ENCODE measurements around the gene TCF7L1.

The TCF7L1 gene

DNA sequence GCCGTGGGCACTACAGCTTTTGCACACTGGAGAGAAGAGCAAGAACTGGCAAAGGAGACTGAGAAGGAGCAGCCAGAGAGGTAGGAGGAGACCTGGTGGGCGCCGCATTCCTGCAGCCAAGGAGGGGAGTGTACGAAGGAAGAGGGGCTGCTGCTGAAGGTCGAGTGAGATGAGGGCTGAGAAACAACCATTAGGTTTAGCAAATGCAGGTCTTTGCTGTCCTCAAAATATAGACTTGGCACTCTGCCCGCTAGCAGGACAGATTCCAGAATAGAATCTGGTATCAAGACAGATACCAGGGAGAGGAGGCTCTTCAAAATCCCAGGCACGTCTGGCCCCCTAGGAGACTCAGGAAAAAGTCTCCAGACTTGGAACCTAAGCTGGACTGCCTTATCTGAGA, 111.6 kb downstream of the TCF7L1 start:
- no peak for DNase-seq (ENCODE audit: low read depth, low spot score)

GRCh38 chr2:85245891-85246290, 112.7 kb downstream of the TCF7L1 start:
- no peak for DNase-seq (ENCODE audit: low read depth, low spot score)
- no peak overlapping the region for H3K27ac ChIP-seq

More for the DNA sequence above, 111.6 kb downstream of the TCF7L1 start:
- no peak overlapping the region for H3K27ac ChIP-seq

- DNase-seq (ENCODE audit: low read depth, low spot score), result no peak
- no peak overlapping the region for H3K27ac ChIP-seq
Observed at GRCh38 chr2:85246348-85246747, 113.2 kb downstream of the TCF7L1 start.

DNA sequence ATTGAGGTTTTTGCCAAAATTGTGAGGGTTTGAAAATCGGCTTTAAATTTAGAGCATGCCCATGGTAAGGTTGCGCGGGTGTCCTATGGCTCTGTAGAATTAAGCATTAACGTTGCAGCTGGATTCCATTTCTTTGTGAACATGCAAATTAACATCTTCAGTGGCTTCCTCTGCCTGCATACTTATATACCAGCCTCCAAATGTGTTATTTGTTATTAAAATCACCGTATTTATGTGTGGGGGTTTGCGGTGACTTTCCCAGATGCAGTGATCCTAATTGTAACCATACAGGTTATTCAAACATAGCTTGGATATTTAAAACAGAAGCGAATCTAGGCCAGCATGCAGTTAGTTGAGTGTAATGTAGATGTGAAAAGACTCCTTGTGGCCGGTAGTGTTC, 114.4 kb downstream of the TCF7L1 start:
- no peak for DNase-seq (ENCODE audit: low read depth, low spot score)
- no peak overlapping the region for H3K27ac ChIP-seq

DNA sequence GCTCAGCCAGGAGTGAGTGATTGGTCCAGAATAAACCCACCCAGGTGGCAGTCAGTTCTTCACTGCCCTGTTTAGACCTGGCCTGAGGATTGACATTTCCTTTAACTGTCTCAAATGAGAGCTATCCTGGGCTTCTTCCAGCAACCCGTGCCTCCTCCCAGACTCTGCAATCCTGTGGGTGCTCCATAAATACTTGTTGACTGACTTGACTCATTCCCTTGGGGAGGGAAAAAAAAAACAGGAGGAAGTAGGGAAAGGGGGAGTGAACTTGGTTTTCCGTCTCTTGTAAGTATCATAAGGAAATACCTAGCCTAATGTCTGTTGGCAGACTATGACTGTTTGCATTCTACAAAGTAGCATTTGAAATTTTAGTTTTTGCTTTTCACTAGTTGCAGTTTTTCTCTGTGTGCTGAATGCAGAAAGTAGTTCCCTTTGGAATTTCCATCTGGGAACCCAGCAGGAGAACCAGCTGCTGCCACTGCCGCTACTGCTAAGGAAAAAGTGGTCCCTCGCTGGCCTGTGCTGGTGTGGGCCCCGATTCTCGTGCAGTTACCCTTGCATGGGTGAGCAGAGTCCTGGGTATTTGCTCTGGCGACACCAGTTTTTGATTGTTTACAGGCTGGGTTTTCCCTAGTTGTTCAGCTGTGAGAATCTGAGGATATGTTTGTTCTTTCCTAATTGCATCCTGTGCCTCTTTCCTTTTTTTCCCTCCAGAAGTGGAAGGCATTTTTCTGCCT, 115.7 kb downstream of the TCF7L1 start:
- peak overlapping the region; percentile 34 for H3K27ac ChIP-seq
- DNase-seq (ENCODE audit: low read depth, low spot score), result peak; percentile 27

DNA sequence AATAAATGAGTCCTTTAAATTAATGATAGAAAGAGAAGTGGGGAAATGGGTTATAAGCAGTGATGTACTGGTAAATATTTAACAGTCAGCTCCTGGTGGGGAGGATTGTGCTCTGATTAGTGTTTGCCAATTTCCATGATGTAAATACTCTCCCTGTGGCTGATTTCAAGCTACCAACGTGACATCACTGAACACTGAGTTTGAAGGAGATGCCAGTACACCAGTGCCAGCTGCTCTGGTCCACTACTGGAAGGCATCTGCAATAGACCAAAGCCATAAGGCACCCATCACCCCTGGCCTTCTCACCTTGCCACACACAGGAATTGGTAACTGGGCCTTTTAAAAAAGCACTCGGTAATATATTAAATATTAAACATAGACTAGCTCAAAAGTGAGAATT, 116.9 kb downstream of the TCF7L1 start:
- no peak for DNase-seq (ENCODE audit: low read depth, low spot score)
- H3K27ac ChIP-seq, result no peak overlapping the region

GRCh38 chr2:85251070-85251616, 118.0 kb downstream of the TCF7L1 start:
- DNase-seq (ENCODE audit: low read depth, low spot score), result no peak
- no peak overlapping the region for H3K27ac ChIP-seq

GRCh38 chr2:85253890-85254289, 120.7 kb downstream of the TCF7L1 start:
- no peak overlapping the region for H3K27ac ChIP-seq
- DNase-seq (ENCODE audit: low read depth, low spot score), result no peak

DNA sequence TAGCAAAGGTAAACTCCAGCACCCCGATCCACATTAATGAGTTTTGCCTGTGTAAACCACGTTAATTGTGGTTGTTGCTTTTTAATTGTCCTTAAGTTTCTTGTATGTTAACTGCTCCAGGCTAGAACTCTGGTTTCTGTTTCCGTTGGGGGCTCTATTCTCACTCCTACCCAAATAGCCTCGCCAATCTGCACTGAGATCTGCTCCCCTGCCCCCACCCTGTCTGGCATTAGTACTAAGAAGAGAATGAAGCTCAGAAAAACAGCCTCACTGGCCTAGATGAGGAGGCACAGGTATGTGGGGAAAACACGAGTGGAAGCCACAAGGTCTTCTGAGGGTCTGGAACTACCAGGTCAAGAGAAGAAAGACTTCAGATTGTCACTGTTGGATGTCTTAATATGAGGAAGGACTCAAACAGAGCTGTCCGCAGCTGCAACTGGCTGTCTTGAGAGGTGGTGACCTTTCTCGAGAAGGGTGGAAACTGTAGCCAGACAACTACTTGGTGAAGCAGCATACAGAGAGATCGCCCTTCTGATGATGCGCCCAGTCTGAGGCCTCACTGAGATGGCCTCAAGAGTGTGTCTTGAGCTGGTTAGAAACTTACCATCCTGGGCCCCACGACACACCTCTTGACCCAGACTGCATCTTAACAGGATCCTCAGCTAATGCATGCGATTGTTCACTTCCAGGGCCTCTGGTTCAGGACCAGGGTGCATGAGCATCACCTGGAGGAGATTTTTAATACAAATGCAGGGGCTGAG, 121.5 kb downstream of the TCF7L1 start:
- DNase-seq (ENCODE audit: low read depth, low spot score), result no peak
- H3K27ac ChIP-seq, result no peak overlapping the region

DNA sequence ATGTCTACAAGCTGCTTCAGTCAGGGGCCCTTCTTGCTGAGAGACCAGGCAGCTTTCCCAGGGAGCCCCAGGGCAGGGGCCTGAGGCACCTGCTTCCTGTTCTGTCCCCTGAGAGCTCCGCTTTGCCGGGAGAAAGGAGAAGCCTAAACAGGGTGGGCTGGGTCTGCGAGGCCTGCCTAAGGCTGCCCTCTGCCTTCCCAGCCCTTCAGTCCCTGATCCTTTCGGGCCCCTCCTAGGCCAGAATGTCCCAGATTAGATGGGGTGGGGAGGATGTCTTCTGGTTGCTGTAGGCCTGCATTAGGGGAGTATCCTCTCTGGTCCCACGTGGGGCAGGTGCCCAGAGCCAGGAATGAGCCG, 122.2 kb downstream of the TCF7L1 start:
- H3K27ac ChIP-seq, result no peak overlapping the region
- no peak for DNase-seq (ENCODE audit: low read depth, low spot score)

DNA sequence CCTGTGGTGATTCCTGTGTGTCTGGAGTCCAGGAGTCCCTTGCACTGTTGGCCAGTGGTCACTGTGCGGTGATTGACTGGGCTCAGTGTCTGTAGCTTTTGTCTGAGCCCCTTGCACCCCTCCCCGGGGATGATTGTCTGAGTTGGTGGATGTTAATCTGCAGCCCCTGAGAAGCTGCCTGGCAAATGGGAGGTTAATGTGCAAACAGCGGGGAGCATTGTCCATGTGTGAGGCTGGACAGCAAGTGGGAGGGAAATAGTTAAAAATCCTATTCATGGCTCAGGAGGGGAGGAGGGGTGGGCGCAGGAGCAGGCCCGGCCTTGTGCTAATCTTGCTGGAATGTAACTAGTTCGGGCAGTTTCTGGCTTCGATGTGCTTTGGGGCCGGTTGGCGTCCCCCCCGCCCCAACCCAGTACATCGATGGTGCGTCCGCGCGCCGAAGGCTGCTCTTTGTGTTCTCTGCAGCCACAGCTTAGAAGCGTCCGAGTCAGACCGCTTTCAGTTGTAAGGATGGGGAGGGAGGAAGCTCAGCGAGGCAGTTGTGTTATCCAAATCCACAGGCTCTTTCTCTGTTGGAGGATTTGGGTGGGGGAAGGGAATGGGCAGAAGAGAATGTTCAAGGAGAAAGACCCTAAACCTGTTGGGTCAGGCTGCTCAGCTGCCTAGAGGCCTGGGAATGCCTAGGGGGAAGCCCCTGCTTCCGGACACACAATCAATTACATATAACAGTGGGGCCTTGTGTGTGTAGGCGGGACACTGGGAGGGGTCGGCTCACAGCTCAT, 122.8 kb downstream of the TCF7L1 start:
- DNase-seq (ENCODE audit: low read depth, low spot score), result no peak
- H3K27ac ChIP-seq, result peak overlapping the region; percentile 37

GRCh38 chr2:85257359-85257969, 124.3 kb downstream of the TCF7L1 start:
- no peak overlapping the region for H3K27ac ChIP-seq
- DNase-seq (ENCODE audit: low read depth, low spot score), result no peak

DNA sequence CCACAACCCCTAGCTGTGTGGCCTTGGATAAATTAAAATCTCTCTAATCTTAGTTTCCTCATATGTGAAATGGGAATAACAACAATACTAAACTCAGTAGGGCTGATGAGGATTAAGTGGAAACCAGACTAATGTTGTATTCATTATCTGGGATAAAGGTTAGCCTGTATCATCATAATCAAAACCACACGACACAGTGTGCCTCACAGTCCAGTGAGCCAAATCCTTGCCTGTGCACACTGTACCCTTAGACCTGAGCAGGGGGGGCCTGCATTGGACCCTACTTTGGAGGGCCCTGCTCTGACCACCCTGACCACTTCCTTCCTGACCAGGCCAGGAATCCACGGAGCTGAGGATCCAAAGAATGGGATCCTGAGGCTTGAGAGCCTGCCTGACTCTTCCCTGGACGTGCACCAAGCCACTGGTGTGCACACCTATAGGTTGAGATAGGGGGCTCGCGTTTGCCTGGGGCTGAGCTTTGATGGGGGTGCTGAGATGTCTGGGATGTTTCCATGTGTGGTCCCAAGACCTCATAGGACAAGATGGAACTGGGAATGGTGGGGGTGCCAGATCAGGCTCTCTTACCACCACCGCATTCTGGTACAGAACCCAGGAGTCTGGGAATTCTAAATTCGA, 124.9 kb downstream of the TCF7L1 start:
- DNase-seq (ENCODE audit: low read depth, low spot score), result no peak
- H3K27ac ChIP-seq, result no peak overlapping the region

- H3K27ac ChIP-seq, result peak overlapping the region; percentile 17
- no peak for DNase-seq (ENCODE audit: low read depth, low spot score)
Observed at GRCh38 chr2:85259101-85259590, 126.0 kb downstream of the TCF7L1 start.

DNA sequence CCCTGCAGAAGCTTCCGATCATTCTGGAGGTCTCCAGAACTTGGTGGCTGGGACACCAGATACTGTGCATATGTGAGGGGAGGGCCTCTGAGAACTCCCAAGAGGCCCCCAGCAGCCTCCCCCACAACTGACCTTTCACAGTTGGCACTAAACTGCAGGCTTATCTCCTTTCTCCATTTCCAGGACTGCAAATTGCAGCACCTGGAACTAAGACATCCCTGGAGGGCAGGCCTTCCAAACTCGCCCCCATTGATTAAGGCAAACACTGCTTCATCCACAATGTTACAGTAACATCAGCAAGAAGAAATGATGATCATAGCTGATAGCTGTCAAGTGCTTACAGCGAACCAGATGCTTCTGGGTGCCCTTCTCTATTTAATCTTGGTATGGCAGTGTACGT, 126.7 kb downstream of the TCF7L1 start:
- peak overlapping the region; percentile 17 for H3K27ac ChIP-seq
- DNase-seq (ENCODE audit: low read depth, low spot score), result no peak

DNA sequence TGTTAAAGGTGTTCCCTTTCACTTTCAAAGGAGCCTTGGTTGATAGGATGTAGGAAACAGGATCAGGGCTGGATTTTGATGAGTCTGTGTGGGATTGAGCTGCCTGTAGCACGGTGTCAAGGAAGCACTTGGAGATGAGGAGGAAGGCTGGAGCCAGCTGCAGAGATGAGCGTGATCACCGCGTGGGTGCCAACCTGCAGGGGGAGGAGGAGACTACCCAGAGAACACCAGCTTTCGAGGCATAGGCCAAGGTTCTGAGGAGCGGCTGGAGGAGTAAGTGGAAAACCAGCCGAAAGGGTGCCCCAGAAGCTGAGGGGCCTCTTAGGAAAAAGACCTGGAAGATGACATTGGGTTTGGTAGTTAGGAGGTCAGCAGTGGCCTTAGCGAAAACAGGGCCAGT, 130.4 kb downstream of the TCF7L1 start:
- DNase-seq (ENCODE audit: low read depth, low spot score), result no peak
- H3K27ac ChIP-seq, result peak overlapping the region; percentile 43

DNA sequence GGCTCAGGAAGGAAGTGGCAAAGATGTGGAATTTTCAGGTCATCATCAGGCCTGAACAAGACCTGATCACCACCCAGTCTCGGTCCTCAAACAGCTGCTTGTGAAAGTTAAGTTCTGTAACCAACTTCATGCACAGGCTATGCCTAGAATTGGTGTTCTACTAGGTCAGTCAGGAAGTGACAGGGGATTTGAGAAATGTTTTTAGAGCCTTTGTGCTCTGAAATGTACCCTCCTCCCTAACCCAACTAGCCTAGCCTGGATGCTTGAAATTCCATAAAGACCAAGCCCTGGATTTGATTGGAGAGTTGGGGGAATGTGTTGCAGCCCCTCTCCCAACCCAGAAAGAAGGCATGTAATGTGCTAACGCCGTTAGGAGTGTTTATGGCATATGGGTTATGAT, 131.3 kb downstream of the TCF7L1 start:
- no peak for DNase-seq (ENCODE audit: low read depth, low spot score)
- peak overlapping the region; percentile 43 for H3K27ac ChIP-seq

GRCh38 chr2:85265304-85265703, 132.1 kb downstream of the TCF7L1 start:
- DNase-seq (ENCODE audit: low read depth, low spot score), result no peak
- H3K27ac ChIP-seq, result peak overlapping the region; percentile 43

DNA sequence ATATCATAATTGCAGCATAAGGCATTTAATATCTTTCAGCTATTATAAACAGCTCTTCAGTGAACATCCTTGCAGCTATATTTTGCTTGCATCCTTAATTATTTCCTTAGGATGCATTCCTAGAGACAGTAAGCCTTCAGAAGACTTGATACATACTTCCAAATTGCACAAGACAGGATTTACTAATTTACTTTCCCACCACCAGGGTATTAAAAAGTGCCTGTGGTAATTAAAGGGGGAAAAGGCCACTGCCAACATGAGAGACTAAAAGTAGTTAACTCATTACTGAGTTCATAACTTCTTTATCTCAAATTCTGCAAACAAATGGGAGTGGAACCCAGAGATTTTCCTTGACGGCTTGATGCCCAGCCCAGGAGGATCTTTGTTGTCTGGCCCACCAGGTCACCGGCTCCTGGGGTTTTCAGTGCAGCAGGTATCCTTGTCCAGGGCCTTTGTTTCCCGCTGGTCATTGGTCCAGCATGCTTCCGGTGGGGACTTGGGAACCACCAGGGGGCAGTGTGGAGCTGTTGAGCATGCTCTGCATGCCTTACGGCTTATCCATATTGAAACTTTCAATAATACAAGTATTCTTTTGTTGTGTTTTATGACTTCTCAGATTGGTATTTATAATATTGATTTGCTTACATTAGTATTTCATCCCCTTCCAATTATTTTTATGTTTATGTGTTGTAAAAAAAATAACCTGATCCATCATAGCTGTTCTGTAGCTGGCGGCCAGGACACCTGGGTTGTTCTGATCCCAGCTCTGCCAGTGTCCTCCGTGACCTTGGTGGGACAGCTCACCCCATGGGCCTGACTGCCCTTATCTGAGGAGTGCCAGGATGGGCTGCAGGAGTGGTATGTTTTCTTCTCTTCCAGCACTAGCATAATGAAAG, 133.2 kb downstream of the TCF7L1 start:
- H3K27ac ChIP-seq, result no peak overlapping the region

More for the DNA sequence above, 133.2 kb downstream of the TCF7L1 start:
- DNase-seq (ENCODE audit: low read depth, low spot score), result no peak
